Testis (tissue), 2 donors: ENCODE measurements around the gene LRFN4.

Experiments used
- POLR2A ChIP-seq: fragments of 450-650 bp; IDR thresholded peaks from one replicate; pipeline ENCODE4 v1.6.1; 2017; ENCODE audit warnings: antibody characterized with exemption, mild to moderate bottlenecking, moderate library complexity
- TF ChIP-seq, protein P1 (sequence below), 3 experiments: fragments of 450-650 bp in 2 of 3; fragments of 200-600 bp in 1 of 3; sonication (generic) in 1 of 3; IDR thresholded peaks; one replicate each; pipeline ENCODE4 v1.5.1; 2016 to 2019; ENCODE audit warnings: antibody characterized with exemption in 3 of 3, mild to moderate bottlenecking in 2 of 3, moderate library complexity in 1 of 3

GRCh38 chr11:66810576-66811185, 46.2 kb upstream of the LRFN4 start:
- no peak for TF ChIP-seq POLR2A
- TF ChIP-seq, protein P1, sequence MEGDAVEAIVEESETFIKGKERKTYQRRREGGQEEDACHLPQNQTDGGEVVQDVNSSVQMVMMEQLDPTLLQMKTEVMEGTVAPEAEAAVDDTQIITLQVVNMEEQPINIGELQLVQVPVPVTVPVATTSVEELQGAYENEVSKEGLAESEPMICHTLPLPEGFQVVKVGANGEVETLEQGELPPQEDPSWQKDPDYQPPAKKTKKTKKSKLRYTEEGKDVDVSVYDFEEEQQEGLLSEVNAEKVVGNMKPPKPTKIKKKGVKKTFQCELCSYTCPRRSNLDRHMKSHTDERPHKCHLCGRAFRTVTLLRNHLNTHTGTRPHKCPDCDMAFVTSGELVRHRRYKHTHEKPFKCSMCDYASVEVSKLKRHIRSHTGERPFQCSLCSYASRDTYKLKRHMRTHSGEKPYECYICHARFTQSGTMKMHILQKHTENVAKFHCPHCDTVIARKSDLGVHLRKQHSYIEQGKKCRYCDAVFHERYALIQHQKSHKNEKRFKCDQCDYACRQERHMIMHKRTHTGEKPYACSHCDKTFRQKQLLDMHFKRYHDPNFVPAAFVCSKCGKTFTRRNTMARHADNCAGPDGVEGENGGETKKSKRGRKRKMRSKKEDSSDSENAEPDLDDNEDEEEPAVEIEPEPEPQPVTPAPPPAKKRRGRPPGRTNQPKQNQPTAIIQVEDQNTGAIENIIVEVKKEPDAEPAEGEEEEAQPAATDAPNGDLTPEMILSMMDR (IDR thresholded peaks at IDR 0.05) = no peak
